Measurements from ENCODE around the gene DOLK. TPM values are rescaled to one million over a fixed set of nuclear protein-coding genes. Genes with fewer than 3 reads are reported as not detected.

Gene DOLK
- total RNA-seq, 6 donors from 2014 or later, result 5.7 to 24.5 (median 12.3) TPM

DNA sequence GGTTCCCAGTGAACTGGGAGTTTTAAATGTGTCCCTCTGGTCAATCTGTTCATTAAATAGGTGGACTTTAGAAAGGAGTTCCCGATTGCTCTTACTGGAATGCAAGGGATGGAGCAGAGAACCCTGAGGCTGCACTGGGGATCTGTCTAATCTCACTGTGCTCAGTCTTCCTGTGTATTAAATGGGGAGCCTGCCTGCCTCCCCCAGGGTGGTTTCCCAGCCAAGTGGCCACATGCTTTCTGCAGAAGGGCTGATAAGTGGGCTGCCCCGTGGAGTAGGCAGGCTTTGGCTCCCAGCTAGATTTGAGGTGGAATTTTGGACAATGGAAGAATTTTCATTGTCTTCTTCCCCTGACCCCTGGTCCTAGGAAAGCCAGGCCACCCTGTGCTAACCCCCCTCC lies 40.7 kb downstream of the DOLK start:
- no peaks in the 10 kb centered on the region for H3K27me3 ChIP-seq
- H3K4me1 ChIP-seq, result peaks cover 33 to 49% (median 38%) of the 10 kb centered on the region in 4 donors
- TF ChIP-seq POLR2A (IDR thresholded peaks at IDR 0.05) (no peak), EP300 (IDR thresholded peaks at IDR 0.05) (no peak), POLR2AphosphoS5 (IDR thresholded peaks at IDR 0.05) (no peak)
- TF ChIP-seq, protein P1, sequence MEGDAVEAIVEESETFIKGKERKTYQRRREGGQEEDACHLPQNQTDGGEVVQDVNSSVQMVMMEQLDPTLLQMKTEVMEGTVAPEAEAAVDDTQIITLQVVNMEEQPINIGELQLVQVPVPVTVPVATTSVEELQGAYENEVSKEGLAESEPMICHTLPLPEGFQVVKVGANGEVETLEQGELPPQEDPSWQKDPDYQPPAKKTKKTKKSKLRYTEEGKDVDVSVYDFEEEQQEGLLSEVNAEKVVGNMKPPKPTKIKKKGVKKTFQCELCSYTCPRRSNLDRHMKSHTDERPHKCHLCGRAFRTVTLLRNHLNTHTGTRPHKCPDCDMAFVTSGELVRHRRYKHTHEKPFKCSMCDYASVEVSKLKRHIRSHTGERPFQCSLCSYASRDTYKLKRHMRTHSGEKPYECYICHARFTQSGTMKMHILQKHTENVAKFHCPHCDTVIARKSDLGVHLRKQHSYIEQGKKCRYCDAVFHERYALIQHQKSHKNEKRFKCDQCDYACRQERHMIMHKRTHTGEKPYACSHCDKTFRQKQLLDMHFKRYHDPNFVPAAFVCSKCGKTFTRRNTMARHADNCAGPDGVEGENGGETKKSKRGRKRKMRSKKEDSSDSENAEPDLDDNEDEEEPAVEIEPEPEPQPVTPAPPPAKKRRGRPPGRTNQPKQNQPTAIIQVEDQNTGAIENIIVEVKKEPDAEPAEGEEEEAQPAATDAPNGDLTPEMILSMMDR (IDR thresholded peaks at IDR 0.05), result no peak
- H3K27ac ChIP-seq, result peak overlapping the region in 1 of 4 donors; percentile 27
- ATAC-seq (ENCODE audit: low FRiP score in 2 of 2) (no peak), DNase-seq (no peak)
- no peak overlapping the region for H3K4me3 ChIP-seq
- peaks cover 14 to 57% (median 37%) of the 10 kb centered on the region in 4 donors for H3K36me3 ChIP-seq
- H3K9me3 ChIP-seq, result no peaks in the 10 kb centered on the region
- WGBS, 2 donors, result 51 to 61% methylated on average over 2 of the region's 2 CpGs

DNA sequence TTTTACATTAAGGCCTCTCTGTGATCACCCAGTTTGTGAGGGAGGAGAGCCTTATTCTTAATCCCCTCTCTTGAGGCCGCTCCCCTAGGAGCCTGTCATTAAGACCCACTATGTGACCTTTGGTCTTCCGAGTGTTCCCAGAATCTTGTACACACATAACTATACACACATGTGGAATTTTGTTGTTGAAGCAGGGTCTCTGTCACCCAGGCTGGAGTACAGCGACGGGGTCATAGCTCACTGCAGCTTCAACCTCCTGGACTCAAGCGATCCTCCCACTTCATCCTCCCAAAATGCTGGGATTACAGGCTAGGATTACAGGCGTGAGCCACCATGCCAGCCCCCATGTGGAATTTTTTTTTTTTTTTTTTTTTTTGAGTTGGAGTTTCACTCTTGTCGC lies 41.4 kb downstream of the DOLK start:
- no peaks in the 10 kb centered on the region for H3K9me3 ChIP-seq
- DNase-seq (no peak), ATAC-seq (ENCODE audit: low FRiP score in 2 of 2) (no peak)
- H3K4me1 ChIP-seq, result peaks cover 27 to 49% (median 37%) of the 10 kb centered on the region in 4 donors
- H3K27ac ChIP-seq, result peak overlapping the region in 1 of 4 donors; percentile 40
- no peaks in the 10 kb centered on the region for H3K27me3 ChIP-seq
- TF ChIP-seq POLR2A (IDR thresholded peaks at IDR 0.05), result no peak
- TF ChIP-seq, protein P1 (IDR thresholded peaks at IDR 0.05), result no peak
- no peak for TF ChIP-seq POLR2AphosphoS5 (IDR thresholded peaks at IDR 0.05)
- no peak for TF ChIP-seq EP300 (IDR thresholded peaks at IDR 0.05)
- 93 to 94% methylated on average over 7 of the region's 7 CpGs for WGBS, 2 donors
- H3K4me3 ChIP-seq, result no peak overlapping the region
- H3K36me3 ChIP-seq, result peaks cover 14 to 58% (median 38%) of the 10 kb centered on the region in 4 donors

DNA sequence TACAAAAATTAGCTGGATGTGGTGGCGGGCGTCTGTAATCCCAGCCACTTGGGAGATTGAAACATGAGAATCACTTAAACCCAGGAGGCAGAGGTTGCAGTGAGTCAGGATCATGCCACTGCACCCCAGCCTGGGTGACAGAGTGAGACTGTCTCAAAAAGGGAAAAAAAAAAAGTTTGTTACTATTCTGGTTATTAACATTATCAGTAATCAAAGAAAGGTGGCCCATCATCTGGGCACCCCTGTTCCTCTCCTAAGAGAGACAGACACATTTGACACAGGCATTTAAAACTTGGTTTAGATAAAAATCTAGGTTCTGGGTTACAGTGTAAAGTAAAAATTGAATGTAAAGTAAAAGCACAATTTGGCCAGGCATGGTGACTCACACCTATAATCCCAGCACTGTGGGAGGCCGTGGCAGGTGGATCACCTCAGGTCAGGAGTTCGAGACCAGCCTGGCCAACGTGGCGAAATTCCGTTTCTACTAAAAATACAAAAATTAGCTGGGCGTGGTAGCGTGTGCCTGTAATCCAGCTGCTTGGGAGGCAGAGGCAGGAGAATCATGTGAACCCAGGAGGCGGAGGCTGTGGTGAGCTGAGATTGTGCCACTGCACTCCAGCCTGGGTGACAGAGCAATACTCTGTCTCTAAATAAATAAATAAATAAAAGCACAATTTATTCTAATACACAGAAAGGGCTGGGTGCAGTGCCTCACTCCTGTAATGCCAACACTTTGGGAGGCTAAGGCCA lies 43.4 kb downstream of the DOLK start:
- H3K27me3 ChIP-seq, result no peaks in the 10 kb centered on the region
- no peaks in the 10 kb centered on the region for H3K9me3 ChIP-seq
- no peak overlapping the region for H3K4me3 ChIP-seq
- H3K27ac ChIP-seq, result peak overlapping the region in 2 of 4 donors; percentile 84 to 90
- TF ChIP-seq EP300 (IDR thresholded peaks at IDR 0.05), result no peak
- no peak for TF ChIP-seq POLR2AphosphoS5 (IDR thresholded peaks at IDR 0.05)
- TF ChIP-seq, protein P1 (IDR thresholded peaks at IDR 0.05), result no peak
- peaks cover 27 to 49% (median 41%) of the 10 kb centered on the region in 4 donors for H3K4me1 ChIP-seq
- H3K36me3 ChIP-seq, result peaks cover 14 to 45% (median 25%) of the 10 kb centered on the region in 4 donors
- ATAC-seq (ENCODE audit: low FRiP score in 2 of 2), result no peak
- 94 to 95% methylated on average over 10 of the region's 10 CpGs for WGBS, 2 donors
- no peak for DNase-seq

DNA sequence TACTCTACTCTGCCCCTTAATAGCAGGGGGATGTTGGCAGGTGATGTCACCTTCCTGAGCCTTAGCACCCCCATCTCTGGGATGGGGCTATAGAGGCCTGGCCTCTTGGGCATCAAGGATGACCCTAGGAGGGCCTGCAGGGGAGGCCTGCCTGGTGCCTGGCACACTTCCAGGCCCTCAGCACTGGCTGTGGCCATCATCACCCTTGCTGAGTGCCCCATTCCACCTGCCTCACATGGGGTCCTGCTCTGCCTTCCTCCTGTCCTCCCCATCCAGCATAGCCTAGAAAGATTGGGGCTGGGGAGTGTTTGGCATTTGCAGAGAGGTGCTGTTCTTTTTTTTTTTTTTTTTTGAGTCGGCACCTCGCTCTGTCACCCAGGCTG lies 44.3 kb downstream of the DOLK start:
- 68 to 97% methylated on average over 2 of the region's 2 CpGs for WGBS, 2 donors
- no peak overlapping the region for H3K4me3 ChIP-seq
- H3K9me3 ChIP-seq, result no peaks in the 10 kb centered on the region
- no peak for DNase-seq
- peak overlapping the region; percentile 63 to 90 (median 82) for H3K27ac ChIP-seq
- H3K4me1 ChIP-seq, result peaks cover 37 to 56% (median 51%) of the 10 kb centered on the region in 4 donors
- TF ChIP-seq POLR2AphosphoS5 (IDR thresholded peaks at IDR 0.05), result no peak
- no peak for TF ChIP-seq POLR2A (IDR thresholded peaks at IDR 0.05)
- TF ChIP-seq, protein P1 (IDR thresholded peaks at IDR 0.05), result no peak
- TF ChIP-seq EP300 (IDR thresholded peaks at IDR 0.05), result no peak
- H3K27me3 ChIP-seq, result no peaks in the 10 kb centered on the region
- H3K36me3 ChIP-seq, result peaks cover 8 to 44% (median 16%) of the 10 kb centered on the region in 4 donors
- no peak for ATAC-seq (ENCODE audit: low FRiP score in 2 of 2)
